Iris pigment epithelial cell (primary cell): ENCODE results near the gene TEAD1.

ENCODE experiments used
- DNase-seq: peaks from one replicate; pipeline ENCODE4 v3.0.0-alpha.2; 2011; ENCODE audit warnings: low read depth

TEAD1 gene

GRCh38 chr11:12707500-12707880 lies 33.3 kb downstream of the TEAD1 start:
- no peak for DNase-seq

- no peak for DNase-seq
Observed at GRCh38 chr11:12711496-12711895, 37.3 kb downstream of the TEAD1 start.

- no peak for DNase-seq
Observed at GRCh38 chr11:12712132-12712531, 37.9 kb downstream of the TEAD1 start.

DNA sequence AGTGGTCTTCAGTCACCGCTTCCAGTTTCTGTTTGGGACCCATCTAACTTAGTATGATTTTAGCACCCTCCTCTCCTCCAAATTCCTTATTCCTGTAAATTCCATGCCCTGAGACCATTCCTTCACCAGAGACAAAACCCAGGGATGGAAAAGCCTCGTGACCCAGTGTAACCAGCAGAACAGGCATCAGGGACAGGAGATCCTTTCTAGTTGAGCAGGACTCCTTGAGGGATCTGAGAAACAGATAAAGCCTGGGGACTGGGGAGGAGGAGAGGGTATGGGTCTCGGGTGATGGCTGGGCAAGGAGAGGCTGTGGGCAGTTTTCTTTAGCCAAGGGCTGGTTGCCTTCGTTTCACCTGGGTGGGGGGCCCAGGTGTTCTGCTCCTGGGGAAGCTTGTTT lies 40.9 kb downstream of the TEAD1 start:
- no peak for DNase-seq

DNA sequence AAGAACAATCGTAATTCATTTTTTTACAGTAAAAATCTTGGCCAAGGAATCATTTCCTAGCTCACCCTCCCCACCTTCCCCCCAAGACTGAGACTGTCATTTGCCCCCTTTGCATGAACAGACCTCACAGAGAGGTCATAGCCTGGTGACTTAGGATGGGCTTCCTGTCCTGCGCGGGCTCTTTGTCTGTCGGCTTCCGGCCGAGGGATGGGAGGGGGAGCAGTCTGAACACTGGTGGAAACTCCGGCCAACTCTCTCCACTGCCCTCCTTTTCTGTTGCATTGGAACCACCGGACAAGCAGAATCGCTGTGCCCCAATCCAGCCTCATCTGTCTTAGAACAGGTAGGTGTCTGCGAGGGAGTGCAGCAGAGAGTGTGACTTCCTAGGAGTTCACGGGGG lies 41.7 kb downstream of the TEAD1 start:
- no peak for DNase-seq

- DNase-seq = no peak
Observed at GRCh38 chr11:12716816-12717215, 42.6 kb downstream of the TEAD1 start.

DNA sequence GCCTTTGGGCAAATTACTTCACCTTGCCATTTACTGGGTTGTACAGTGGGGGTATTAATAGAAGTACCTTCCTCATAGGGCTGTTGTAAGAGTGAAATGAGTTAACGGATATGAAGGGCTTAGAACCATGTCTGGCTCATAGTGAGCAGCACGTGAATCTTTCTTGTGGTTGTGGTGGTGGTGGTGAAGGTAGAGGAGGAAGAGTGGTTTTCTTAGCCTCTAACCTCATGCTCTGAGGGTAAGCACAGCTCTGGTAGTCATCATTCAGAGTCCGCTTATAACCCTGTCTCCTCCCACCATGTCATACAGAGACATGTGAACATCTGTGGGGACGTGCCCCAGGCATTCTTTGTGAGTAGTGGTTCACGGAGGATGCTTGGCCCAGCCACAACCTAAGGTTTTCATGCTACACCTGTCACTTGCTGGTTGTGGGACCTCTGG lies 43.6 kb downstream of the TEAD1 start:
- DNase-seq = no peak

DNA sequence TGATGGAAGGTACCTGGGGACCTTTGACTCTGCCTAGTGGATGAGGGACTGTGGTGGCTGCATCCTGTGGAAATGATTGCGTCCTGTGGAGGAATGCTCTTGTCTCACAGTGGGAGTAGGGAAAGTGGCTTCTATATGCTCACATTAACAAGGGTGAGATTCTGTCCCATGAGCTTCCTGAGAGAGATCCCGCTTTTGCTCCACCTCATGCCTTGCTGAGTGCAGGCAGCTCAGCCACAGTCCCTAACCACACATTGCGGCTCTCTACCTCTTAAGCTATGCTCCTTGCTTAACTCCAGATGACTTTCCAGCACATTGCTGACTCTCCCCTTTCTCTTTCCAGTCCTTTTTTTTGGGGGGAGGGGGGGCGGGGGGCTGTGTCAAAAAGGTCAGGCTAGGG lies 45.0 kb downstream of the TEAD1 start:
- peak; percentile 58 for DNase-seq

DNA sequence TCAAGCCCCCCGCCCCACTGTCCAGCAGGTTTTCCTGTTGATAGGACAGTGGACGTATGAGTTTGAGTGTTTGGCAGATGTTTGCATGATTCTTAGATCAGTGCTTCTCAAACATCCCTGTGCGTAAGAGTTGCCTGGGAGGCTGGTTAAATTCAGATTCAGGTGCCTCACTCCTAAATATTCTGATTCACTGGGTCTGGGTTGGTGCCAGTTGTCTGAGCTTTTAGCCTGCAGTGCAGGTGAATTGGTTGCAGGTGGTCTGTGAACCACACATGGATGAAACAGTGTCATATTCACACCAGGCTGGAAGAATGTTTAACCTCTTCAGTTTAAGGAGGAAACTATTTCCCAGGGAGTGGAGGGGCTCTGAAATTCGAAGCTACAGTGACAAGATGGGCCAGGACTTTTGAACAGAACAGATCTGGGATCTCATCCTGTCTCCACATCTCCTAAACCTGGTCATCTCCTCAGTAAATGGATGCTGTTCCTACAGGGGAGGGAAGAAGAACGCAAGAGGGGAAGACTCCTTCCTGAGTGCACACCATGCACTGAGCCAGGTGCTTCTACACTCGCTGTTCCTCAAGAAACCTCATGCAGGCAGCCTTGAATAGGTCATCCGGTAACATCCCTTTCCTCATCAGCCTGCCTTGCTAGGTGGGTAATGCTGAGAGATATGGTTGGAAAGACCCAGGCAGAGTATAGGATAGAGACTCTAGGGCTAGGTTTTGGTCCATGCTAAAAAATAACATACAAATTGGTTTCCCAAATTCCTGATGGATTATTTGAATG lies 47.8 kb downstream of the TEAD1 start:
- DNase-seq = no peak

GRCh38 chr11:12723421-12724300 lies 49.4 kb downstream of the TEAD1 start:
- DNase-seq = peak; percentile 75

DNA sequence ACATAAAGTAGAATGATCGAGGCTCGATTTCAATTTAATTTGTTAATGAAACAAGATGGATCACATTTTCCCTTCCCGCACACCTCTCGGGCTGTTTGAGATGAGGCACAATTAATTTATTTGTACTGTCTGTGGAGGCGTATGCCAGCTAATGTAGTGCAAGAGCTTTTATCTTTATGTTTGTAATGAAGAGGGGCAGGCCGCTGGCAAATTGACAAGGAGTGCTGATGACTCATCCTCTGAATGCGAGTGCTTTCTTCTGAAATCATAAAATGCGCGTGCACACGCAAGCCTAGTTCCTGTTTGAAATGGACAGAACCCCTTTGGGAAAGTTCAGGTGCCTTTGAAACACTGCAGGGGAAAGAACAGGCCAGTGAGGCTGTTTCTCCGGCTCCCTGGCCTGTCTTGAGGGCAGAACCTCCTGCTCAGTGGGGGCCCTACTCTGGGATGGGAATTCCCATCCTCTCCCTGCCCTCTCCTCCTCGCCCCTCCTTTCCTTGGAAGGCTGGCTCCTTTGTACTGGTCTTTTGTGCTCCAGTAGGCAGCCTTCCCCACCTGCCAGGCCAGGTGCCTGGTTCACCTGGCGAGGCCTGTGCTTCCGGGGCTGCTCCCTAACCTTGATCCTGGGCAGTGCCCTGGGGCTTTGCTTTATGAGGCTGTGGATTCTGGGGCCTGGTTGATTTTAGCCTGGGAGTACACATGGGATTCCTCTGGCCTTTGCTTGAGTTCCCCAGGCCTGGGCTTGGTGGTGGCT lies 50.3 kb downstream of the TEAD1 start:
- peak; percentile 96 for DNase-seq

DNA sequence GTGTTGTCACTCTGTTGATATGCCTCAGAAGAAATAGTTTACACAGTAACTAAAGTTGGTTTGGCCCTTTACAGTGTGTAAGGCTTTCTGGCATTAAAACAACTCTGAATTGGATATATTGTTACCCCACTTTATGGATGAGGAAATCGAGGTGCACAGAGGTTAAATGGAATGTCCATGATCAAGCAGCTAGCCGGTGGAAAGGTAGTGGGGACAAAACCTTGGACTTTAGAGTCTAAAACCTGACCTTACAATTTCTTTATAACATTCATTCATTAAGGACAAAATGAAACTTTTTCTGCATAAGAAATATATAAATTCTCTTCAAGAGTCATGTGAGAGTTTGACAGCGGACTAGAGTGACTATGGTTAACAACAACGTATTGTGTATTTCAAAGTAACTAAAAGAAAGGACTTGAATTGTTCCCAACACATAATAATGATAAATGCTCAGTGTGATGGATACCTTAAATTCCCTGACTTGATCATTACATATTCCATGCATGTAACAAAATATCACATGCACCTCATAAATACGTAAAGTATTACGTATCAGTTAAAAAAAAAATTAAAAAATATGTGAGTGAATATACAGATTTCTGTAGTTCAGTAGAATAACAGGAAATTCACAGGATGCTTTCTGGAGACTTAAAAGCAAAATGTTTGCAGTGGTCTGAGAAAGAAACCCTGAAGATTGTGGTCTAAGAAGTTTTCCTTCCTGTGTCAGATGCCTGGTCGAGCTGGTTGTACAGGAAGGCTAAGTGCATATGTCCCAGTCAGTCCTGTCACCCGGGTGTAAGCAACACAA lies 51.0 kb downstream of the TEAD1 start:
- DNase-seq = peak; percentile 77

DNA sequence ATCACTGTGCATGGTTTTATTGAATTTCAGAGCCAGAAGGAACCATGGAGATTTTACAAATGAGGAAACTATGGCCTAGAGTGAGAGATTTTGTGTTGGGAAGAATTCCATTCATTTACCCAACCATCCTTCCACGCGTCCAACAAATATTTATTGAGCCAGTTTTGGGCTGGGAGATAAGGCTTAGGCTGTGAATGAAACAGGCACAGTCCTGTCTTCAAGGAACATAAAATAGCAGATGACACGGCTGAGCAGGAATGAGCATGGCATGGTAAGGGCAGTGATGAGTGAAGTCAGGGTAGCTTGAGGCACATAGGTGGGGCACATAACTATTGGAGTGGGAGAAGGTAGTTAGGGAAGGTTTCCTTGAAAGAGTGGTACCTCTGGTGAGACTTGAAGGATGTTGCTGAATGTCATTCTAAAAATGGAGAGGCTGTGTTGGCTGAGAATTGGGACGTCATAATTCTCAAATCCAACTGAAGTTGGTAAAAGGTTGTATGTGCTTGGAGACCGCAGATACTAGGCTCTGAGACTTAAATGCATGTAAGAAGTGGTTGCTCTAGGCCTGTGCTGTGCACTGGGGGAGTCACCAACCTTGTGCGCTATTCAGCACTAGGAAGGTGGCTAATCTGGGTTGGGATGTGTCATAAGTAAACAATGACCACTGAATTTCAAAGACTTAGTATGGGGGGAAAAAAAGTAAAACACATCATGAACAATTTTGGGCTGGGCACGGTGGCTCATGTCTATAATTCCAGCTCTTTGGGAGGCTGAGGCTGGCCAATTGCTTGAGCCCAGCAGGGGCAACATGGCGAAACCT lies 51.9 kb downstream of the TEAD1 start:
- DNase-seq = peak; percentile 89

DNA sequence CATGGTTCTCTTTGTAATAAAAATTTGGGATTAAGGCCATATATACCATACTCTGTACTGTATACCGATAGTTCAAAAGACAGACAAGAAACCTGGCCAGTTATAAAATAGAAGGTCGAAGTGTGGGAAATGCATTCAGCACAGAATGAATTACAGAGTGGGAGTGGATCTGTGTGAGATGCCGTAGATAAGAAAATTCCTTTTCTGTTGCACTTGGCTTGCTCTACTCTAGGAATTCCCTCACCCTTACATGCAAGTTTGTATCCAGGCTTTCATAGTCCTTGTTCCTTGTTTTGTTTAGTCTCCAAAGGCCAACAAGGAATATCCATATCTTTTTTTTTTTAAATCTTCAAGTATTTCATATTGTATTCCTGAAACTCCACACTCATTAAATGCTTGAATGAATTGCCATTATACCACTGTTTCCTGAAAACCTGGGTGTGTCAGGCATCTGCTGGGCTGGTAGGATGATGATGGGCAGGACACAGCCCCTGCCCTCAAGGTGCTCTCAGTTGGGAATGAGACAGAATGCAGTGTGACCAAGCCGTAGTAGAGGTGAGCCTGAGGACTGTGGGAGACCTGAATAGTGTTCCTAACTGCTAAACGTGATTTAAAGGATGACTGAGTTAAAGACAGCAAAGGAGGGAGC lies 53.5 kb downstream of the TEAD1 start:
- DNase-seq = peak; percentile 79

- DNase-seq = no peak
Observed at GRCh38 chr11:12728417-12728816, 54.2 kb downstream of the TEAD1 start.

GRCh38 chr11:12729941-12730340 lies 55.7 kb downstream of the TEAD1 start:
- no peak for DNase-seq

- DNase-seq = peak; percentile 42
Observed at GRCh38 chr11:12731841-12732336, 57.7 kb downstream of the TEAD1 start.

DNA sequence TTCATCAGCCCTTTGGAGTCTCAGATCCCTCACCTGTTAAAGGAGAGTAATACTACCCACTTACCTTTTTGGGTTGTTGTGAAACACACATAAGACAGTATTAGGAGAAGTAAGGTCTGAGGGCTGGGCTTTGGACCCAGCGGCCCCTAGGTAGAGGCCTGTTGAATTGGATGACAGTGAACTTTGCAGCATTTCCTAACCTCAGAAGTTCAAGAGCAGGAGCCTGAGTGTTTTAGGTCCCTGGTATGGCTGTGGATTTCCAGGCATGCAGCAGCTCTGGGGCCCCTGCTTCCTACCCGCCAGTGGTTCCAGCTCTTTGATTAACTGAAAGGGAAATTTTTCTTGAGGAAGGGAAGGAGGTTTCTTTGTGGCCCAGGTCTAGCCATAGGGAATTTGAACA lies 58.9 kb downstream of the TEAD1 start:
- no peak for DNase-seq

DNA sequence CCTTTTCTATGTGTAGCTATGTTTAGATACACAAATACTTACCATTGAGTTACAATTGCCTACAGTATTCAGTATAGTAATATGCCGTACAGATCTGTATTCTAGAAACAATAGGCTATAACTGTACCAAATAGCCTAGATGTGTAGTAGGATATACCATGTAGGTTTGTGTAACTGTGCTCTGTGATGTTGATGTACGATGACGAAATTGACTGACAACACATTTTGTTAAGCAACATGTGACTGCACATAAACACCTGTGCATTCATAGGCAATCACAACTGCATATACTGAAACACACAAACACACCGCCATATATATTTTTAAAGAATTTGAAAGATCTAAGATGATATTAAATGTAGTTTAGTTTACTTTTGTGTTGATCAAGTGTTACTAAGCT lies 60.4 kb downstream of the TEAD1 start:
- no peak for DNase-seq

DNA sequence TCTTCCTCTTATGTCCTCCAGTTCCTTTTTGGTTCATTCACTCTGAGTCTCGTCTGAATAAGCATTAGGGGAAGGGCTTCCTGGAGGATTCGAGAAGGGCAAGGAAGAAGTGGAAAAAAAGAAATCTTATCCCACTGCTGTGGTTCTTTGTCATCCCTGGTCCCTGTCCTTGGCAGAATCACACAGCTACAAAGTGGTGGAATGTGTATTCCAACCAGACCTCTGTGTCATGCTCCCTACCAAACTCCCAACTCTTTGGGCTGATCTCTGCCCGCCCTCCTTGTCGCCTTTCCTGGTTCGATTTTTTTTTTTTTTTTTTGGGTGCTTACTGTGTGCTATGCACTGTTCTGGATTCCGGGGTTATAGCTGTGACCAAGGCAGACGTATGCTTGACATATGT lies 61.0 kb downstream of the TEAD1 start:
- DNase-seq = no peak
